Measurements from ENCODE around the gene FAM193B.

DNA sequence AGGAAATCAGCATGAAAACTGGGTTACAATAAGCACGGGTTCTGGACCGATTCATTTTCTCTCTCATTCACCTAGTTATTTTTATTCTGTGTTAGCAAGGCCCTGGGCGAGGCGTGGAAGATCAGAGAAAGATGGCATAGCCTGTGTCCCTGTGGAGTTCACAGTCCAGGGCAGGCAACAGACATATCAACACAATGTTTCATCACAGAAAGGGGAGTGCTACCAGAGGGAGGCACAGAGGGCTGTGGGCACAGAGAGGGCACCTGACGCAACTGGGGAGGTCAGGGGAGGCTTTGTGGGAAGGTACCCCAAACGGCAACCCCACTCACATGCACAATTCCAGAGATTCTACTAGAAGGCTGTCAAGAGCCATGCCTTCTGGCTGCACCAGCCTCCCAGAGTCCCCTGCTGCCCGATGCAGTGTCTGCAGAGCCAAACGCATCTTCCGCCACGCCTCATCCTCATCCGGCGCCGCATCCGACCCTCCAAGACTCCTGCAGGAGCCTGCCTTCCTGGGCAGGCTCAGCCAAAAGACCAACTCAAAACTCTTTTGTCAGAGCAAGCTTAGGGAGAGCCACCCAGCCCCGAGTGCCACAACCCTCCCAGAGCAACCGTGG lies 1.4 kb downstream of the FAM193B start:
- TF ChIP-seq PHF8 (IDR thresholded peaks at IDR 0.05; ENCODE audit: borderline replicate concordance, low read depth) (no peak), EP300 (IDR thresholded peaks at IDR 0.05) (no peak), ZFP36 (IDR thresholded peaks at IDR 0.05; ENCODE audit: borderline replicate concordance, partially characterized antibody) (no peak), NFE2L2 (conservative IDR thresholded peaks at IDR 0.05; ENCODE audit: low read length) (no peak)
- TF ChIP-seq, protein P1, sequence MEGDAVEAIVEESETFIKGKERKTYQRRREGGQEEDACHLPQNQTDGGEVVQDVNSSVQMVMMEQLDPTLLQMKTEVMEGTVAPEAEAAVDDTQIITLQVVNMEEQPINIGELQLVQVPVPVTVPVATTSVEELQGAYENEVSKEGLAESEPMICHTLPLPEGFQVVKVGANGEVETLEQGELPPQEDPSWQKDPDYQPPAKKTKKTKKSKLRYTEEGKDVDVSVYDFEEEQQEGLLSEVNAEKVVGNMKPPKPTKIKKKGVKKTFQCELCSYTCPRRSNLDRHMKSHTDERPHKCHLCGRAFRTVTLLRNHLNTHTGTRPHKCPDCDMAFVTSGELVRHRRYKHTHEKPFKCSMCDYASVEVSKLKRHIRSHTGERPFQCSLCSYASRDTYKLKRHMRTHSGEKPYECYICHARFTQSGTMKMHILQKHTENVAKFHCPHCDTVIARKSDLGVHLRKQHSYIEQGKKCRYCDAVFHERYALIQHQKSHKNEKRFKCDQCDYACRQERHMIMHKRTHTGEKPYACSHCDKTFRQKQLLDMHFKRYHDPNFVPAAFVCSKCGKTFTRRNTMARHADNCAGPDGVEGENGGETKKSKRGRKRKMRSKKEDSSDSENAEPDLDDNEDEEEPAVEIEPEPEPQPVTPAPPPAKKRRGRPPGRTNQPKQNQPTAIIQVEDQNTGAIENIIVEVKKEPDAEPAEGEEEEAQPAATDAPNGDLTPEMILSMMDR (IDR thresholded peaks at IDR 0.05), result no peak
- TF ChIP-seq, protein P2, sequence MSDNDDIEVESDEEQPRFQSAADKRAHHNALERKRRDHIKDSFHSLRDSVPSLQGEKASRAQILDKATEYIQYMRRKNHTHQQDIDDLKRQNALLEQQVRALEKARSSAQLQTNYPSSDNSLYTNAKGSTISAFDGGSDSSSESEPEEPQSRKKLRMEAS (IDR thresholded peaks at IDR 0.05), result no peak

Measured in A549 (cell line).